IPS-15b (cell line): ENCODE measurements around the gene WDR89.

Experiments
- H3K27me3 ChIP-seq: one replicate; pipeline ENCODE4 v1.6.1; 2013; ENCODE audit warnings: low read length; ENCODE audit not compliant: control insufficient read depth, insufficient read depth
- H3K36me3 ChIP-seq: one replicate; pipeline ENCODE4 v1.6.1; 2013; ENCODE audit warnings: low read length; ENCODE audit not compliant: control insufficient read depth, insufficient read depth
- H3K4me1 ChIP-seq: one replicate; pipeline ENCODE4 v1.6.1; 2013; ENCODE audit warnings: mild to moderate bottlenecking, low read length; ENCODE audit not compliant: control insufficient read depth, insufficient read depth
- H3K4me3 ChIP-seq: one replicate; pipeline ENCODE4 v1.5.1; 2013; ENCODE audit warnings: low read depth, low read length
- H3K9ac ChIP-seq: one replicate; pipeline ENCODE4 v1.6.1; 2013; ENCODE audit warnings: low read depth, mild to moderate bottlenecking, low read length
- H3K9me3 ChIP-seq: one replicate; pipeline ENCODE4 v1.6.1; 2013; ENCODE audit warnings: mild to moderate bottlenecking, low read length; ENCODE audit not compliant: control insufficient read depth, insufficient read depth

Gene WDR89

DNA sequence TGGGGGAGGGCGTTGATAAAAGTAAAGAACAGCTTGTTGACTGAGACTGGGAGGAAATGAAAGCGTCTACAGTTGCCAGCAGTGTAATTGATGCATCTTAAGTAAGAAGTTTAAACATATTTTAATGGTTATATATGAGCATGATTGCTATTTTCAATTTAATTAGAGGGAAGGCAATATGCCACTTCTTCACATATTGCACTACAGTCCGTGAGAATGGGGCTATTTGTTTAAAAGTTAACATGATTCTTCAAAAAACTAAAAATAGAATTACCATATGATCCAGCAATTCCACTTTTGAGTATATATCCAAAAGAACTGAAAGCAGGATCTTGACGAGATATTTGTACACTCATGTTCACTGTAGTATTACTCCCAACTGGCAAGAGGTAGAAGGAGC lies 60.2 kb downstream of the WDR89 start:
- no peak overlapping the region for H3K4me3 ChIP-seq
- H3K9ac ChIP-seq, result no peak overlapping the region
- H3K9me3 ChIP-seq, result no peaks in the 10 kb centered on the region
- peaks cover 2% of the 10 kb centered on the region for H3K4me1 ChIP-seq
- no peaks in the 10 kb centered on the region for H3K27me3 ChIP-seq
- H3K36me3 ChIP-seq, result no peaks in the 10 kb centered on the region

DNA sequence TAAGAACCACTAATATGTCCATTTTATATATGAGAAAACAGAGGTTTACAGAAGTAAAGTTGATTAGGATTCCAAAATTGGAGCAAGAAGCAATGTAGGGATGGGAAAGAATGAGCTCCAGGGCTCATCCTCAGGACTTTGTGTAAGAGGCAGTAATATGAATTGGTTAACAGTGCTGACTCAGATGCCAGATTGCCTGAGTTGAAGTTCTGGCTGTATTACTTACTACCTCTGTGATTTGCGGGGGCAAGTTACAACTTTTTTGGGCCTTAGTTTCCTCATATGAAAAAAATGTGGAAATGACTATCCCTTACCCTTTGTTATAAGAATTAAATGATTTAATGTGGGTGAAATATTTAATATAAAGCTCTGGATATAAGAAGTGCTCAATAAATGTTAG lies 63.4 kb downstream of the WDR89 start:
- H3K4me1 ChIP-seq, result peaks cover 2% of the 10 kb centered on the region
- no peaks in the 10 kb centered on the region for H3K36me3 ChIP-seq
- no peaks in the 10 kb centered on the region for H3K9me3 ChIP-seq
- H3K27me3 ChIP-seq, result no peaks in the 10 kb centered on the region
- no peak overlapping the region for H3K9ac ChIP-seq
- no peak overlapping the region for H3K4me3 ChIP-seq

DNA sequence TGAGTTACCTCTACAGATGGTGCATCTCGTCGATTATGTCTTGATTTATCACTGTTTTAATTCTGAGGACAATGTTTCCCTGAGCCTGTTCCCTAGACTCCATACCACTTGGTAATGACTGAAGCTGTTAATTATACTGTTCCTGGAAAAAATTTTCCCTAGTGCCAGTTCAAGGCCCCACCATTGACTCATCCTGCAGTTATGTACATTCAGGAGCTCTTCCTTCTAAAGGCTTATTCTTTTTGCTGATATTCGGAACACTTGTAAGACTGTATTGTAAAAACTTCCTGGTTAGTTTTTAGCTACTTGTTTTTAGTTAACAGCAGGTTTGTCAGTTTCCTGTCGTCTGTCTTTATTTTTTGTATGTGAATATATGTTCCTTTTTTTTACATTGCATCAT lies 68.1 kb downstream of the WDR89 start:
- Histone ChIP-seq H3K36me3 (no peaks in the 10 kb centered on the region), H3K4me1 (no peaks in the 10 kb centered on the region), H3K9me3 (no peaks in the 10 kb centered on the region), H3K9ac (no peak overlapping the region), H3K27me3 (no peaks in the 10 kb centered on the region), H3K4me3 (no peak overlapping the region)

DNA sequence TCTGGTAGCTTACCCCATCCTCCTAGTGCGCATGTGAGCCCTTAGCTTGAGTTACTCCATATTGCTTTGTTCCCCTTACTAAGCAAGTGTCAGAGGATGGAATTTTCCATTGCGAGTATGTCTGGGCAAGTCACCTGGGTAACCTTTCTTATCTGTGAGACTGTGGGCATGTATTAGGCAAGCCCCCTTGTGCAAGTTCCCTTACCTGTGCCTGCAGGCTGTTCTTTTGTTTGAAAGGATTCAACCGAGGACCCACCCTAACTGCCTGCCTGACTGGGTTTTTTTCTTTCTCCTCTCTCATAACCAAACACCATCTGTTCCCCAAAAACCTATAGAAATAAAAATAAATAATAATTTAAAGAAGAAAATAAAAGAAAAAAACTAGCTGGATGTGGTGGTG lies 76.2 kb downstream of the WDR89 start:
- no peak overlapping the region for H3K4me3 ChIP-seq
- no peaks in the 10 kb centered on the region for H3K4me1 ChIP-seq
- H3K9ac ChIP-seq, result no peak overlapping the region
- H3K36me3 ChIP-seq, result no peaks in the 10 kb centered on the region
- no peaks in the 10 kb centered on the region for H3K9me3 ChIP-seq
- H3K27me3 ChIP-seq, result no peaks in the 10 kb centered on the region

DNA sequence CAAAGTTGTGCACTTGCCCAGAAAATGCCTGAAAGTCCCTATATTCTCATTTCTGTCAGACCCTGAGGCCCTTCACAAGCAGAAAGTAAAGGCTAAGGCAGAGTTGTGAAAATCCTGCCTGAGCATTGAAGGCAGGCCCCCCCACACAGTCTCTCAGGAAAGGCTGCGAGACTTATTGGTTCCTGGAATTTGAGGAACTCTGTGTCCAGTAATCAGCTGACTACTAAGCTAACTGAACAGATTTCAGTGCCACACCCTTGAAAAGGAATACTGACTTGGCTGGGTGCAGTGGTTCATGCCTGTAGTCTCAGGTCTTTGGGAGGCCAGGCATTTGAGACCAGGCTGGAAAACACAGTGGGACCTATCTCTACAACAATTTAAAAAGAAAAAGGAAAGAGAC lies 77.4 kb downstream of the WDR89 start:
- no peaks in the 10 kb centered on the region for H3K9me3 ChIP-seq
- no peak overlapping the region for H3K4me3 ChIP-seq
- H3K9ac ChIP-seq, result no peak overlapping the region
- no peaks in the 10 kb centered on the region for H3K4me1 ChIP-seq
- no peaks in the 10 kb centered on the region for H3K27me3 ChIP-seq
- no peaks in the 10 kb centered on the region for H3K36me3 ChIP-seq

DNA sequence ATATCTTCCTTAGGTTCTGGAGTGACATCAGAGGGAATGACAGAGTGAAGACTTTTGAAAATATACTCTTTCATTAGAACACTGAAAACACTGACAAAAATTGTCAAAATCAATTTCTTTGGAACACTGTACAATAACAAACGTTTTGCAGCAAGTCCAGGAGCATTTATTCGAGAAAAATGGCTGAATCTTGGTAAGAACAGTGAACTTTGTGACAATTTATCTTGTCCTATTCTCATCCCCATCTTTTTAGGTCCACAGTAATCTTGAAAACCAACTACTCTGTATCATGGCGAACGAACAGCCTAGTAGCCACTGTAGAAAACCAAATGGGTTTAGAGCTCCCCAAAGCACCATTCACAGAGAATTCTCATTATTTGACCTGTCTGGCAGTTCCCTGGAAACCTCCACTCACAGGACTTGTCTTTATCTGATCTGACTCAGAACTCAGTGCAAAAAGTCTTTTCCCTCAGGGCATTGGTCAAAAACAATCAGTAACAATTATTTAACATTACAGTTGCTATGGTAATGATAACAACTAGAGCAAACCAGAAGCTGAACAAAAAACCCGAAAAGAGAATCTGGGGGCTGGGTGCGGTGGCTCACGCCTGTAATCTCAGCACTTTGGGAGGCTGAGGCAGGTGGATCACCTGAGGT lies 78.2 kb downstream of the WDR89 start:
- no peaks in the 10 kb centered on the region for H3K9me3 ChIP-seq
- no peaks in the 10 kb centered on the region for H3K27me3 ChIP-seq
- H3K36me3 ChIP-seq, result no peaks in the 10 kb centered on the region
- no peak overlapping the region for H3K4me3 ChIP-seq
- no peak overlapping the region for H3K9ac ChIP-seq
- H3K4me1 ChIP-seq, result no peaks in the 10 kb centered on the region

DNA sequence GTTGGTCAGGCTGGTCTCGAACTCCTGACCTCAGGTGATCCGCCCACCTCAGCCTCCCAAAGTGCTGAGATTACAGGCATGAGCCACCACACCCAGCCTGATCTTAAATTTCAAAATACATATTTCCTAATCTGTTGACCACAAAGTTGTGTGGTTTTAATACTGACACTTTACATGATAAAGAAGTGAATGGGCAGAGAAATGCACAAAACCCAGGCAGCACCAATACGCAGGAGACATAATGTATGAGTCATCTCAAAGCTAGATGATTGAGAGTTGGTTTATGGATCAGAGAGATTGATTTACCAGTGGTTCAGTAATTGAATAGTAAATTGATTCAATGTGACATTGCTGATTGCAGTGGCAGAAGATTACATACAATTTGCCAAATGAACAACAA lies 79.3 kb downstream of the WDR89 start:
- Histone ChIP-seq H3K9ac (no peak overlapping the region), H3K36me3 (no peaks in the 10 kb centered on the region), H3K4me3 (no peak overlapping the region), H3K27me3 (no peaks in the 10 kb centered on the region), H3K9me3 (no peaks in the 10 kb centered on the region), H3K4me1 (no peaks in the 10 kb centered on the region)

DNA sequence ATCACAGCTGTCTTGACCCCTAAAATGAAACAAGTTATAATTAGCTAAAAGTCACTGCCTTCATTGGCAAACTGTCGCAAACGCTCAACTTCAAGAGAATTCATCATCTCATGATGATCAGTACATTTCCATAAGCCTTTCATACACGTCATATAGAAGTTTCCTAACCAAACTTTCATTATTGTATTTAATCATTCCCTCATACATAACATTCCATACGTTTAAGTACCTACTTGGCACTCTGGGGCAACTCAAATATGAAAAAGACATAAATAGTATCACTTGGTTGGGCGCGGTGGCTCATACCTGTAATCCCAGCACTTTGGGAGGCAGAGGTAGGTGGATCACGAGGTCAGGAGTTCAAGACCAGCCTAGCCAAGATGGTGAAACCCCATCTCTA lies 86.1 kb downstream of the WDR89 start:
- Histone ChIP-seq H3K9ac (no peak overlapping the region), H3K36me3 (no peaks in the 10 kb centered on the region), H3K9me3 (no peaks in the 10 kb centered on the region), H3K27me3 (no peaks in the 10 kb centered on the region), H3K4me3 (no peak overlapping the region), H3K4me1 (no peaks in the 10 kb centered on the region)

DNA sequence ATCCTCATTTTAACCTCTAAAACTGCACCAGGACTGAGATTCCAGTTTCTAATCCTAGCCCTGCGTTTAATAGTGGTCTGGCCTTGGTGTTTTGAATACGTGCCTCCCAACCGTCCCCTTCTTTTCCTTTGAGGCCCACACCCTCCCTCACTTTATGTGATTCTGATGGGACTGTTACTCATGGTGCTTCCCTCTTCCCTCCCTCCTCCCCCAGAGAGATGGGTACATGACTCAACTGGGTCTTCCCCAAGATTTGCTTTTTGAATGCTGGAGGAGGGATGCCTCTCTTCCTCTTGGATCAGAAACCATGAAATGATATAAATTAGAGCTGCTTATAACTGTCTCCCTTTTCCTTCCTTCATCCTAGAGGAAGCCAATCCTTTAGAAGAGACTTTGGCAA lies 90.3 kb downstream of the WDR89 start:
- Histone ChIP-seq H3K9ac (no peak overlapping the region), H3K4me1 (no peaks in the 10 kb centered on the region), H3K27me3 (no peaks in the 10 kb centered on the region), H3K4me3 (no peak overlapping the region), H3K9me3 (no peaks in the 10 kb centered on the region), H3K36me3 (no peaks in the 10 kb centered on the region)

DNA sequence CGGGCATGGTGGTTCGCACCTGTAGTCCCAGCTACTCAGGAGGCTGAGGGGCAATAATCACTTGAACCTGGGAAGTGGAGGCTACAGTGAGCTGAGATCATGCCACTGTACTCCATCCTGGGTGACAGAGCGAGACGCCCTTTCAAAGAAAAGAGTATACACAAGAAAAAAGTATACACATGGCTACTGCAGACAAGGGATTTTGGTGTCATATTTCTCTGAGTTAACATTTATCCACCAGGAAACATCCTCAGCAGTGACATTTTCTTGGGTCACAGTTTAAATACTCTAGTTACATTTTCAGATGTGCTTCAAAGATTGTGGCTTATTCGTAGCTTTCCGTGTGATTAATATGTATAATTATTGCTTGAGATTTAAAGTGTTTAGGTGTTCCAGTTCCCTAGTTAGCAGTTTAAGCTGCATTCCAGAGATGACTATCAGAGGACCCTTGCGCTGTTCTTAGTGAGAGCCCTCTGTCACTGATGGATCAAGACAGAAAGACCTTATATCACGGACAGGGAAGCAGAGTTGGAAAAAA lies 93.8 kb downstream of the WDR89 start:
- H3K4me3 ChIP-seq, result no peak overlapping the region
- H3K9me3 ChIP-seq, result no peaks in the 10 kb centered on the region
- no peaks in the 10 kb centered on the region for H3K36me3 ChIP-seq
- no peak overlapping the region for H3K9ac ChIP-seq
- H3K4me1 ChIP-seq, result no peaks in the 10 kb centered on the region
- no peaks in the 10 kb centered on the region for H3K27me3 ChIP-seq
